Lung (tissue), 12 donors: ENCODE data around the gene SPATA31C2. TPM values are rescaled to one million over a fixed set of nuclear protein-coding genes. Genes with fewer than 3 reads are reported as not detected.
"Not testable (repeated sequence)": the region's sequence is repeated elsewhere in the genome, so short reads cannot be mapped to it uniquely, and the experiment has no call there.

ENCODE experiments used
- ATAC-seq: fragments of 200-7000 bp; cut with Tn5 transposase; one replicate; pipeline ENCODE4 v1.9.1; 2020; ENCODE audit warnings: moderate number of reproducible peaks; ENCODE audit not compliant: insufficient read depth, low FRiP score
- DNase-seq, 3 donors: peaks; one replicate each; pipeline ENCODE4 v3.0.0-alpha.2; 2013 to 2017
- H3K27ac ChIP-seq, 2 donors: one replicate each; pipeline ENCODE4 v1.5.1; 2013; ENCODE audit warnings: mild to moderate bottlenecking in 2 of 2, moderate library complexity in 2 of 2, control low read depth in 1 of 2, inconsistent platforms in 1 of 2, low read depth in 1 of 2, low read length in 1 of 2
- H3K27me3 ChIP-seq, 3 donors: one replicate each; pipeline ENCODE4 v1.5.1; 2013; ENCODE audit warnings: low read length in 2 of 3; ENCODE audit not compliant: control insufficient read depth in 3 of 3, insufficient read depth in 3 of 3
- H3K36me3 ChIP-seq, 4 donors: one replicate each; pipeline ENCODE4 v1.5.1; 2013; ENCODE audit warnings: low read length in 4 of 4, mild to moderate bottlenecking in 1 of 4, moderate library complexity in 1 of 4; ENCODE audit not compliant: control insufficient read depth in 4 of 4, insufficient read depth in 4 of 4
- H3K4me1 ChIP-seq, 5 donors: one replicate each; pipeline ENCODE4 v1.5.1; 2013; ENCODE audit warnings: low read length in 5 of 5, mild to moderate bottlenecking in 2 of 5, moderate library complexity in 1 of 5; ENCODE audit not compliant: control insufficient read depth in 5 of 5, insufficient read depth in 5 of 5
- H3K4me3 ChIP-seq: one replicate; pipeline ENCODE4 v1.5.1; 2013; ENCODE audit warnings: mild to moderate bottlenecking, control low read depth, moderate library complexity
- H3K9ac ChIP-seq, 2 donors: one replicate each; pipeline ENCODE4 v1.5.1; 2013; ENCODE audit warnings: low read length in 2 of 2, control low read depth in 1 of 2; ENCODE audit not compliant: insufficient read depth in 1 of 2
- H3K9me3 ChIP-seq, 4 donors: one replicate each; pipeline ENCODE4 v1.5.1; 2013; ENCODE audit warnings: low read length in 3 of 4, mild to moderate bottlenecking in 1 of 4, moderate library complexity in 1 of 4; ENCODE audit not compliant: control insufficient read depth in 4 of 4, insufficient read depth in 3 of 4
- CTCF ChIP-seq: IDR thresholded peaks from 2 replicates; pipeline ENCODE4 v1.5.1; 2012; ENCODE audit warnings: mild to moderate bottlenecking; ENCODE audit errors: control extremely low read depth, extremely low read depth
- WGBS, 2 donors: extraction: QIAGEN DNeasy Blood & Tissue Kit; methylation state at CpG; one replicate each; pipeline ENCODE4 v1.1.7; 2013; 5-methylcytosine and 5-hydroxymethylcytosine counted together
- polyA plus RNA-seq, 2 donors: library from polyadenylated mRNA; stranded (reverse); fragments of 200-250 nt; gene quantifications; one replicate each; pipeline ENCODE4 v1.2.1, GENCODE V29; 2013
- total RNA-seq, 2 donors: library from RNA; depleted of rRNA in 1 of 2; stranded (reverse); fragments of >200 nt in 1 of 2; gene quantifications; one replicate each; pipeline ENCODE4 v1.2.1, GENCODE V29; 2014 to 2021
- donor health status: control.
- donor health status: control.
- donor health status: Bipolar disorder and iron deficiency.
- donor health status: healthy.
- donor health status: DM: yes; HTN: yes; CAD: no.

Gene SPATA31C2
- total and polyA plus RNA-seq, 4 donors, result not detected

- Histone ChIP-seq H3K9ac (no peak overlapping the region), H3K27ac (no peak overlapping the region), H3K27me3 (no peaks in the 10 kb centered on the region), H3K36me3 (no peaks in the 10 kb centered on the region), H3K4me3 (no peak overlapping the region), H3K4me1 (peaks cover 0 to 10% (median 0%) of the 10 kb centered on the region in 5 donors), H3K9me3 (peaks cover 0 to 6% (median 3%) of the 10 kb centered on the region in 4 donors)
- TF ChIP-seq CTCF, result no peak
- DNase-seq (no peak), ATAC-seq (no peak)
- 60 to 63% methylated on average over 3 of the region's 3 CpGs for WGBS, 2 donors
Observed at GRCh38 chr9:88164850-88165249, 26.6 kb upstream of the SPATA31C2 start.

- Histone ChIP-seq H3K4me1 (peaks cover 0 to 4% (median 0%) of the 10 kb centered on the region in 5 donors), H3K4me3 (no peak overlapping the region), H3K36me3 (no peaks in the 10 kb centered on the region), H3K9me3 (peaks cover 0 to 6% (median 3%) of the 10 kb centered on the region in 4 donors), H3K27ac (no peak overlapping the region), H3K27me3 (no peaks in the 10 kb centered on the region), H3K9ac (no peak overlapping the region)
- no peak for TF ChIP-seq CTCF
- DNase-seq, result no peak
- no peak for ATAC-seq
- WGBS, 2 donors, result 81 to 87% methylated on average over 6 of the region's 6 CpGs
Observed at GRCh38 chr9:88161144-88161543, 22.9 kb upstream of the SPATA31C2 start.

GRCh38 chr9:88143957-88144625 lies 5.8 kb upstream of the SPATA31C2 start:
- H3K4me3 ChIP-seq, result no peak overlapping the region
- TF ChIP-seq CTCF, result no peak
- H3K36me3 ChIP-seq, result no peaks in the 10 kb centered on the region
- no peaks in the 10 kb centered on the region for H3K27me3 ChIP-seq
- no peak overlapping the region for H3K9ac ChIP-seq
- WGBS, 2 donors, result 89 to 91% methylated on average over 6 of the region's 6 CpGs
- no peak overlapping the region for H3K27ac ChIP-seq
- DNase-seq (no peak), ATAC-seq (no peak)
- H3K4me1 ChIP-seq, result peaks cover 0 to 2% (median 0%) of the 10 kb centered on the region in 5 donors
- no peaks in the 10 kb centered on the region for H3K9me3 ChIP-seq

- no peaks in the 10 kb centered on the region for H3K27me3 ChIP-seq
- no peak overlapping the region for H3K4me3 ChIP-seq
- H3K4me1 ChIP-seq, result peaks cover 0 to 2% (median 0%) of the 10 kb centered on the region in 5 donors
- TF ChIP-seq CTCF, result no peak
- H3K9ac ChIP-seq, result no peak overlapping the region
- 82 to 85% methylated on average over 3 of the region's 3 CpGs for WGBS, 2 donors
- H3K27ac ChIP-seq, result no peak overlapping the region
- no peaks in the 10 kb centered on the region for H3K9me3 ChIP-seq
- H3K36me3 ChIP-seq, result no peaks in the 10 kb centered on the region
- ATAC-seq (no peak), DNase-seq (no peak)
Observed at GRCh38 chr9:88143179-88143578, 4.9 kb upstream of the SPATA31C2 start.

- ATAC-seq, H3K27ac ChIP-seq, H3K9ac ChIP-seq, H3K4me1 ChIP-seq, H3K9me3 ChIP-seq, DNase-seq, H3K36me3 ChIP-seq, H3K27me3 ChIP-seq, H3K4me3 ChIP-seq: not testable (repeated sequence)
- WGBS, 2 donors, result 9 to 30% methylated on average over 12 of the region's 12 CpGs
Observed at GRCh38 chr9:88133552-88133951, 4.7 kb downstream of the SPATA31C2 start.
